ENCODE measurements around the gene ZSCAN18. TPM values are rescaled to one million over a fixed set of nuclear protein-coding genes. Genes with fewer than 3 reads are reported as not detected.

Gene ZSCAN18
- polyA plus RNA-seq, 3 donors: 1.1 to 4.1 (median 2.3) TPM

- peaks cover 0 to 2% (median 0%) of the 10 kb centered on the region in 3 donors for H3K27me3 Mint-ChIP-seq (ENCODE audit: low read depth in 3 of 3)
These were observed 12.6 kb downstream of the ZSCAN18 start for GRCh38 chr19:58085348-58085875.

GRCh38 chr19:58084596-58085347, 13.3 kb downstream of the ZSCAN18 start:
- H3K27me3 Mint-ChIP-seq (ENCODE audit: low read depth in 3 of 3): peaks cover 0 to 2% (median 0%) of the 10 kb centered on the region in 3 donors
- no peaks in the 10 kb centered on the region for H3K27me3 ChIP-seq (ENCODE audit: control insufficient read depth in 2 of 2, insufficient read depth in 2 of 2, low read length in 2 of 2)
- H3K4me3 ChIP-seq (replicated peaks in 1 of 3; ENCODE audit: low read depth in 2 of 3, low read length in 3 of 3): peak overlapping the region in 1 of 3 experiments; percentile 36
- peaks cover 0 to 4% of the 10 kb centered on the region in 2 donors for H3K36me3 Mint-ChIP-seq
- H3K79me2 ChIP-seq (ENCODE audit: insufficient read depth, low read length): no peaks in the 10 kb centered on the region
- peaks cover 91 to 95% of the 10 kb centered on the region in 2 donors for H3K9me3 ChIP-seq (replicated peaks in 1 of 2; ENCODE audit: control insufficient read depth in 1 of 2, insufficient read depth in 1 of 2, low read length in 2 of 2)
- no peak for DNase-seq
- H2AFZ ChIP-seq (ENCODE audit: insufficient read depth, low read depth, low read length, poor library complexity, severe bottlenecking): no peak overlapping the region
- no peaks in the 10 kb centered on the region for H3K36me3 ChIP-seq (replicated peaks in 1 of 2; ENCODE audit: control insufficient read depth in 1 of 2, insufficient read depth in 2 of 2, low read length in 2 of 2)
- H3K4me2 ChIP-seq (replicated peaks; ENCODE audit: extremely low read depth, low read length, poor library complexity, severe bottlenecking): no peak overlapping the region
- no peak overlapping the region for H3K27ac ChIP-seq (ENCODE audit: low read depth in 1 of 2, low read length in 2 of 2)
- H3K9me3 Mint-ChIP-seq: peaks cover 64 to 99% (median 92%) of the 10 kb centered on the region in 7 donors
- 96% methylated on average over 69 of the region's 69 CpGs for WGBS (ENCODE audit: insufficient coverage)
- H3K4me3 Mint-ChIP-seq: no peak overlapping the region
- intact Hi-C loops (cut with micrococcal nuclease): no loop called here
- no peak overlapping the region for H3K27ac Mint-ChIP-seq
- TF ChIP-seq, protein P1, sequence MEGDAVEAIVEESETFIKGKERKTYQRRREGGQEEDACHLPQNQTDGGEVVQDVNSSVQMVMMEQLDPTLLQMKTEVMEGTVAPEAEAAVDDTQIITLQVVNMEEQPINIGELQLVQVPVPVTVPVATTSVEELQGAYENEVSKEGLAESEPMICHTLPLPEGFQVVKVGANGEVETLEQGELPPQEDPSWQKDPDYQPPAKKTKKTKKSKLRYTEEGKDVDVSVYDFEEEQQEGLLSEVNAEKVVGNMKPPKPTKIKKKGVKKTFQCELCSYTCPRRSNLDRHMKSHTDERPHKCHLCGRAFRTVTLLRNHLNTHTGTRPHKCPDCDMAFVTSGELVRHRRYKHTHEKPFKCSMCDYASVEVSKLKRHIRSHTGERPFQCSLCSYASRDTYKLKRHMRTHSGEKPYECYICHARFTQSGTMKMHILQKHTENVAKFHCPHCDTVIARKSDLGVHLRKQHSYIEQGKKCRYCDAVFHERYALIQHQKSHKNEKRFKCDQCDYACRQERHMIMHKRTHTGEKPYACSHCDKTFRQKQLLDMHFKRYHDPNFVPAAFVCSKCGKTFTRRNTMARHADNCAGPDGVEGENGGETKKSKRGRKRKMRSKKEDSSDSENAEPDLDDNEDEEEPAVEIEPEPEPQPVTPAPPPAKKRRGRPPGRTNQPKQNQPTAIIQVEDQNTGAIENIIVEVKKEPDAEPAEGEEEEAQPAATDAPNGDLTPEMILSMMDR (IDR thresholded peaks at IDR 0.05): no peak
- no peaks in the 10 kb centered on the region for H3K4me1 Mint-ChIP-seq
- no peak overlapping the region for H3K9ac ChIP-seq (ENCODE audit: insufficient read depth, low read length, poor library complexity, severe bottlenecking)
- H4K20me1 ChIP-seq (ENCODE audit: insufficient read depth, low read length): no peaks in the 10 kb centered on the region
- H3K4me1 ChIP-seq (ENCODE audit: control insufficient read depth in 1 of 2, insufficient read depth in 2 of 2, low read length in 2 of 2): no peaks in the 10 kb centered on the region

More at GRCh38 chr19:58085348-58085875, 12.6 kb downstream of the ZSCAN18 start:
- Histone ChIP-seq H3K4me2 (replicated peaks; ENCODE audit: extremely low read depth, low read length, poor library complexity, severe bottlenecking) (no peak overlapping the region), H3K36me3 (replicated peaks in 1 of 2; ENCODE audit: control insufficient read depth in 1 of 2, insufficient read depth in 2 of 2, low read length in 2 of 2) (no peaks in the 10 kb centered on the region), H3K27ac (ENCODE audit: low read depth in 1 of 2, low read length in 2 of 2) (no peak overlapping the region), H3K4me3 (replicated peaks in 1 of 3; ENCODE audit: low read depth in 2 of 3, low read length in 3 of 3) (peak overlapping the region in 1 of 3 experiments; percentile 36), H2AFZ (ENCODE audit: insufficient read depth, low read depth, low read length, poor library complexity, severe bottlenecking) (no peak overlapping the region), H3K9ac (ENCODE audit: insufficient read depth, low read length, poor library complexity, severe bottlenecking) (no peak overlapping the region), H3K27me3 (ENCODE audit: control insufficient read depth in 2 of 2, insufficient read depth in 2 of 2, low read length in 2 of 2) (no peaks in the 10 kb centered on the region), H3K4me1 (ENCODE audit: control insufficient read depth in 1 of 2, insufficient read depth in 2 of 2, low read length in 2 of 2) (no peaks in the 10 kb centered on the region), H3K9me3 (replicated peaks in 1 of 2; ENCODE audit: control insufficient read depth in 1 of 2, insufficient read depth in 1 of 2, low read length in 2 of 2) (peaks cover 91 to 95% of the 10 kb centered on the region in 2 donors), H3K79me2 (ENCODE audit: insufficient read depth, low read length) (no peaks in the 10 kb centered on the region), H4K20me1 (ENCODE audit: insufficient read depth, low read length) (no peaks in the 10 kb centered on the region)
- Mint-ChIP-seq H3K4me1 (no peaks in the 10 kb centered on the region), H3K36me3 (peaks cover 0 to 4% of the 10 kb centered on the region in 2 donors), H3K4me3 (no peak overlapping the region), H3K27ac (no peak overlapping the region), H3K9me3 (peaks cover 63 to 99% (median 92%) of the 10 kb centered on the region in 7 donors)
- TF ChIP-seq, protein P1 (IDR thresholded peaks at IDR 0.05): no peak
- no peak for DNase-seq
- 96% methylated on average over 29 of the region's 29 CpGs for WGBS (ENCODE audit: insufficient coverage)
- intact Hi-C loops (cut with micrococcal nuclease): no loop called here
